H1 (cell line): Measurements from ENCODE around the gene ARL6IP5.

Experiments
- EZH2 ChIP-seq: fragments of 200-600 bp; sonication (generic); IDR thresholded peaks from 2 replicates; pipeline ENCODE4 v1.7.1; 2012; ENCODE audit warnings: low read depth, mild to moderate bottlenecking, moderate library complexity, low read length, inconsistent platforms; ENCODE audit not compliant: severe bottlenecking
- TF ChIP-seq, protein P1 (sequence below), 3 experiments: IDR thresholded peaks; 1 replicate in 2 of 3; 2 replicates in 1 of 3; pipeline versions ENCODE4 v1.5.1 to v1.6.1; 2011; ENCODE audit warnings: low read length in 3 of 3, mild to moderate bottlenecking in 3 of 3, inconsistent platforms in 2 of 3, low read depth in 1 of 3, moderate library complexity in 1 of 3; ENCODE audit not compliant: insufficient read depth in 1 of 3; ENCODE audit errors: control extremely low read depth in 1 of 3

DNA sequence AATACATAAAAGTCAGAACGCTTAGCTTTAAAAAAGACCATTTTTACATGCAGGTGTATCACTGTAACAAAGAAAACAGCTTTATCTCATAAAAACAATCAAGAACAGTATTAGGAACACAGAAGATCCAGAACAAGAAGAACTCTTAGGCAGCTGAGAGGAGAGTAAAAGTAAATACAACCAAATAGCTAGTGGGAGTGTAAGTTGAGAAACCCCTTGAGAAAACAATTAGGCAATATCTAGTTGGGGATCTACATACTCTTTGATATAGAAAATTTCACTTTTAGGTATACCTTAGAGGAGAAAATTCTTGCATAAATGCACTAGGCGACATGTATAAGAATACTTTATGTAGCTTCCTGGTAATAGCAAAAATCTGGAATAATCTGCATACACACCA, 40.1 kb upstream of the ARL6IP5 start:
- TF ChIP-seq, protein P1, sequence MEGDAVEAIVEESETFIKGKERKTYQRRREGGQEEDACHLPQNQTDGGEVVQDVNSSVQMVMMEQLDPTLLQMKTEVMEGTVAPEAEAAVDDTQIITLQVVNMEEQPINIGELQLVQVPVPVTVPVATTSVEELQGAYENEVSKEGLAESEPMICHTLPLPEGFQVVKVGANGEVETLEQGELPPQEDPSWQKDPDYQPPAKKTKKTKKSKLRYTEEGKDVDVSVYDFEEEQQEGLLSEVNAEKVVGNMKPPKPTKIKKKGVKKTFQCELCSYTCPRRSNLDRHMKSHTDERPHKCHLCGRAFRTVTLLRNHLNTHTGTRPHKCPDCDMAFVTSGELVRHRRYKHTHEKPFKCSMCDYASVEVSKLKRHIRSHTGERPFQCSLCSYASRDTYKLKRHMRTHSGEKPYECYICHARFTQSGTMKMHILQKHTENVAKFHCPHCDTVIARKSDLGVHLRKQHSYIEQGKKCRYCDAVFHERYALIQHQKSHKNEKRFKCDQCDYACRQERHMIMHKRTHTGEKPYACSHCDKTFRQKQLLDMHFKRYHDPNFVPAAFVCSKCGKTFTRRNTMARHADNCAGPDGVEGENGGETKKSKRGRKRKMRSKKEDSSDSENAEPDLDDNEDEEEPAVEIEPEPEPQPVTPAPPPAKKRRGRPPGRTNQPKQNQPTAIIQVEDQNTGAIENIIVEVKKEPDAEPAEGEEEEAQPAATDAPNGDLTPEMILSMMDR (IDR thresholded peaks at IDR 0.05; ENCODE audit: control extremely low read depth in 1 of 3, insufficient read depth in 1 of 3, low read depth in 1 of 3, low read length in 3 of 3): no peak
- TF ChIP-seq EZH2: no peak
